ENCODE data around the gene VPS51.

The VPS51 gene

GRCh38 chr11:65095974-65096806 lies at the start of gene VPS51:
VPS51 (plus strand) TSS chr11:65096214; CDS start chr11:65096251, 37 bp downstream.
- peak; percentile 65 to 86 (median 76) for DNase-seq (ENCODE audit: low read depth in 3 of 3)

DNA sequence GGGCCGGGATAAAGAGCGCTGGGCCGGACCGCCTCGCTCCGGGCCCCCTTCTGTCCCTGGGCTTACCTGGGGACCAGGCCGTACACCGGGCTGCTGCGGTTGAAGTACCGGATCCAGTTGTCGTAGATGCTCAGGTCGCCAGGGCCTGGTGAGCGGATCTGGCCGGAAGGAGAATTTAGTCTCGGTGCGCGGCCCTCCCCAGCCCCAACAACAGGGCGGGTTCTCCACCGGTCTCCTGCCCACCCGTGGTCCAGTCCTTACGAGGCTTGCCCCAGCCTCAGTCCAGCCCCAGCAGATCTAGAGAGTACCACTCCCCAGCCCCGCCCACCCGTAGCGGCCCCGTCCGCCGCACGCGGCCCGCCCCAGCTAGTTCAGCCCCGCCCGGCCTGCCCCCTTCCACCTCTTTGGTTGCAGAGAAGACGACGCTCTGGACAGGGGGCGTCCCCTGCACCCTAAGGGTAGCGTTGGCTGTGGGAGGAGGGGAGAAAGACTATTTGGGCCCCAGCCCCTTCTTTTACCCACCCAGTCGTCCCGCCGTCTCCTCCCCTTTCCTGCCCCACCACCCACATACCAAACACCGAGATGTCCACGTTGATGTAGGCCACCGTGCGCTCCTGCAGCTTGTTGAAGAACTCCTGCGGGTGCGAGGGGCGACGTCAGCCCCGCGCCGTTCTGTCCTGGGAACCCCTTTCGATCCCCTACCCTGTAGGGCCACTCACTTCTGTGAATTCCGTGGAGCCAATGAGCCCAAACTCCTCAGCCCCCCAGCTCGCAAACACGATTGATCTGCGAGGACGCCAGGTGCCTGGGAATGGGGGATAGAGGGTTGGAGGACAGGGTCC lies 48.2 kb upstream of the VPS51 start:
- no peak for DNase-seq (ENCODE audit: low read depth in 3 of 3)

- DNase-seq (ENCODE audit: low read depth in 3 of 3) = no peak
Observed at GRCh38 chr11:65051398-65051858, 44.6 kb upstream of the VPS51 start.

DNA sequence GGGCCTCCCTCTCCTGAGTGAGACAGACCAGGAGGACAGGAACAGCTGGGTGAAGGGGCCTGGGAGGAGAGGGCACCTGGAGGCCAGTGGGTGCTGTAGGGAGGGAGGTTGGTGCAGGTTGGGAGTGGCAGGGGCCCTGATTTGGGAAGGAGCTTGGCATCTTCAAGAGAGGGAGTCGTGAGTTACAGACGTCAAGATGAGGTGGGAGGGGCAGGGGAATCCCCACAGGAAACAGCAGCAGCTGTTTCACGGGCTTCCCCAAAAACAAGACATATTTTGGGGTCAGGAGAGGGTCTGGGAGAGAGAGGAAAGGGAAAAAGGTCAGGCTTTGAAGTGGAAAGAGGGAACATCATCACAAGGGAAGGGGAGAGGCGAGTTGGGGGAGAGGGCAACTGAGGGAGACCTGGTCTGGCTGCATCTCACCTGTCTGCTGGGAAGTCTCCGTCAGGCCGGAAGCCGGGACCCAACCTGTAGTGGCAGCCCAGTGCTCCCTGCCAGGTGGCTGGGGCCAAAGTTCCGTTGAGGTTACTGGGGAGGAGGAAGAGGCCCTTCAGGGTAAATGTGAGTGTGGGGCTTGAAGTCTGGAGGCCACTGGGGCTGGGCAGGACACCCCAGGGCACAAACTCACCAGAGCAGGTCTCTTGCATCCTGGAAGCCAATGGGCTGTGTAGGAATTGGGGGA lies 42.0 kb upstream of the VPS51 start:
- no peak for DNase-seq (ENCODE audit: low read depth in 3 of 3)

GRCh38 chr11:65055538-65055937 lies 40.5 kb upstream of the VPS51 start:
- DNase-seq (ENCODE audit: low read depth in 3 of 3) = no peak

DNA sequence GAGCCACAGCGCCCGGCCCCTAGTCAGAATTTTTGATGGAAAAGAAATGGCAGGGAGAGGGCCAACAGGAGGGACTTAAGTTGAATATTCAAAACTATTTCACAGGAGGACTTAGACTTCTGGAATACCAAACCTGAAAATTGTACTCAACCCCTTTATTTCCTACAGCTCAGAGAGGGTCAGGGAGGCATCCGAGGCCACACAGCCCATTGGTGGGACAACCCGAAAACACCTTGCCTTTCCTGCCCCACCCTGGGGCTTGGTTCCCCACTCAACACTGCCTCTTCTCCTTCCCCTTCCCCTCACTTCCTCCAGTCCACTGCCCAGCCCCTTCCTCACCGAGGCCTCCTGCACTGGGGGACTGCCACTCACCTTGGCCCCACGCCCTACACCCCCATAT lies 39.0 kb upstream of the VPS51 start:
- DNase-seq (ENCODE audit: low read depth in 3 of 3) = no peak

GRCh38 chr11:65057526-65057925 lies 38.5 kb upstream of the VPS51 start:
- DNase-seq (ENCODE audit: low read depth in 3 of 3) = no peak

GRCh38 chr11:65058012-65058411 lies 38.0 kb upstream of the VPS51 start:
- no peak for DNase-seq (ENCODE audit: low read depth in 3 of 3)

DNA sequence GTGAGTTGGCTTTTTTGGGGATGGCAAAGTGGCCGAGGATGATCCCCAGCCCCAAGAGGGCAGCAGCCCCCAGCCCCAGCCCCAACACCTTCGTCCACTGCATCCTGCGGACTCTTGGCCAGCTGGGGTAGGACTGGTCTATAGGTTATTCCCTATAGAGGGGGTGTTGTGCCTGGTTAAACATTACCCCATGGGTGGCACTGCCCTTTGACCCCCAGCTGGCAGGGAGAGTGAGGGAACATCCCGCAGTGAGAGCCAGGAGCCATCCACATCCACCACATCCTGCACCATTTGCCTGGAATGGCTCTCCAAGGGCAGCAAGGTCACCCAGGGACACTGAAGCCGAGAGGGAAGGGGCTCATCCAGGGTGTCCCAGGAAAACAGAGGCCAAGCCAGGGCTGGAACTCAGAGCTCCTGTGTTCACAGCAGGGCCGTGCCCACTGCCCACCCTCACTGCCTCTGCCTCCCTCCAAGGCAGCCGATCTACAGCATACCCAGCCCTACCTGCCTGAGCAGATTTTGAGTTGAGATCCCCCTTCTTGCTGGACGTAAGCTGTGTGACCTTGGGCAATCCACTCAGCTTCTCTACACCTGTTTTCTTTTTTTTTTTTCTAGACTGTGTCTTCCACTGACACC lies 37.5 kb upstream of the VPS51 start, which contains the start of gene NAALADL1:
NAALADL1 (minus strand) TSS at position 135 of the 636 bp plus-strand sequence; CDS start at position 103, 32 bp downstream.
- DNase-seq (ENCODE audit: low read depth in 3 of 3) = no peak

GRCh38 chr11:65059523-65059922 lies 36.5 kb upstream of the VPS51 start:
- DNase-seq (ENCODE audit: low read depth in 3 of 3) = no peak

- no peak for DNase-seq (ENCODE audit: low read depth in 3 of 3)
Observed at GRCh38 chr11:65059959-65060824, 35.8 kb upstream of the VPS51 start.

- DNase-seq (ENCODE audit: low read depth in 3 of 3) = no peak
Observed at GRCh38 chr11:65060913-65061408, 35.1 kb upstream of the VPS51 start.

DNA sequence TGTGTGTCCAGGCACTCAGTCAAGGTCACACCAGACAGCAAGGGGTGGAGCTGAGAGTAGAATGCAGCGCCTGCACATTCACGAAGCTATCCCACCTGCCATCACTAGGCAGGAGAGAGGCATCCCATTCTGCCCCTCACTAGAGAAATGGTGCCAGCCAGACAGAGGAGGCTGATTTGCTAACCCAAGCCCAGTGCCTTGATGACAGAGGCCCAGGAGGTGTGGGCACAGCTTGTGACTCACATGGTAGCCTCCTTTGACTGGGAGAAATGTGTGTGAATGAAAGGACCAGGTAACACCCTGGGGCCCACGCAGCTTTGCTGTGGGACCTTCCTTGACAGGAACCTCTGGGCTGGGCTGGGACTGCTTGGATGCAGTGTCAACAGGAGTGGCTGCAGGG lies 32.5 kb upstream of the VPS51 start:
- no peak for DNase-seq (ENCODE audit: low read depth in 3 of 3)

DNA sequence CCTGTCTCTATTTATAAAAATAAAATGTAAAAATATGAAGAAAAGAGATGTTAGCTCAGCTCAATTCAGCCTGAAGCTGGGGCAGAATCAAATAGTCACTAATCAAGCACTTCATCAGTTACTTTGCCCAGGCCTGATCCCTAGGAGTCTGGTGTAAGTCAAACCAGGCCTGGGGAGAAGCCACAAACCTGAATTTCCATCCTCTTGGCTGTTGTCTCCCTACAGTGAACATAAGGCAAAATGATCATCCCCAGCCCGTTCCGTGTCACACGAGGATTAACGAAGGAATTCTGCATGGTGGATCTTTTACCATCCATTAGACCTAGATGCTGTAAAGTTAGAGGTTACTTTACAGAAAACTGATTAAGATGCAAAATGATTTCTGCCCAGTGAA lies 31.2 kb upstream of the VPS51 start:
- no peak for DNase-seq (ENCODE audit: low read depth in 3 of 3)

DNA sequence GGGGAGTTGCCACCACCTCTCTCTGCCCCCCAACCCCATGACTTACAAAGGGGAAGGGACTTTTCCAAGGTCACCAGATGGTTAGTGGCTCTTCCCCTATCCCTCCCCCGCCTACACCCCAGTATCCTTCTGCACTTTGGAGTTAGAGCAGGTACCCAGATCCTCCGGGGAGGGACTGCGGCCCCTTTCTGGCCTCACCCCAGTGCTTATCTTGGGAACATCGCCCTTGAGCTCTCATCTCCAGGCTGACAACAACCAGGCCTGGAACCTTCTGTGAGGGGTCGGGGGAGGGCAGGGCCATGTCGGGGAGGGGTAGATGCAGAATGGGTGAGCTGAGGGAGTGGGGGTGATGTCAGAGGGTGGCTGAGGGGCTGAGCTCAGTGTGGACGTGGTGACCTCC lies 30.2 kb upstream of the VPS51 start:
- DNase-seq (ENCODE audit: low read depth in 3 of 3) = no peak

- DNase-seq (ENCODE audit: low read depth in 3 of 3) = no peak
Observed at GRCh38 chr11:65066315-65066714, 29.7 kb upstream of the VPS51 start.

DNA sequence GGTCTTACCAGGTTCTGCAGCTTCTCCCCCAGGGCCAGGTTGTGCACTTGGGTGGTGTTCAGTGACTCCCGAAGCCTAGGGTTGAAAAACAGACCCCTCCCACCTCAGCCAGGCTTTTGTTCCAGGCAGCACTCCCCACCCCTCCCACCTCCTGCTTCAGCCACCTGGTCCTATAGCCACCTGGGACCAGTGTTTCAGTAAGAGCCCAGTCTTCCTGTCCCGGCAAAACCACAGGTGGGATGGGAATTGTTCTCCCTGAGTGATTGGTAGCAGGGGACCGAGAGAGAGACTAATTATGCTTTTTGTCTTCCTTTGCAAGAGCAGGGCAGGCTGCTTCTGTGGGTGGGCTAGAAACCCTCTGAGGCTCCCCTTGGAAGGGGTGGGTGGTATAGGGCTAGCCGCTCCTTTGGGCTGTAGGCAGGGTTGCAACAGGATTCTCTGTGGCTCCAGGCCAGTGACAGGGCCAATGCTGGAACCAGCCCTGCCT lies 29.2 kb upstream of the VPS51 start:
- no peak for DNase-seq (ENCODE audit: low read depth in 3 of 3)

- DNase-seq (ENCODE audit: low read depth in 3 of 3) = no peak
Observed at GRCh38 chr11:65067446-65067845, 28.6 kb upstream of the VPS51 start.

DNA sequence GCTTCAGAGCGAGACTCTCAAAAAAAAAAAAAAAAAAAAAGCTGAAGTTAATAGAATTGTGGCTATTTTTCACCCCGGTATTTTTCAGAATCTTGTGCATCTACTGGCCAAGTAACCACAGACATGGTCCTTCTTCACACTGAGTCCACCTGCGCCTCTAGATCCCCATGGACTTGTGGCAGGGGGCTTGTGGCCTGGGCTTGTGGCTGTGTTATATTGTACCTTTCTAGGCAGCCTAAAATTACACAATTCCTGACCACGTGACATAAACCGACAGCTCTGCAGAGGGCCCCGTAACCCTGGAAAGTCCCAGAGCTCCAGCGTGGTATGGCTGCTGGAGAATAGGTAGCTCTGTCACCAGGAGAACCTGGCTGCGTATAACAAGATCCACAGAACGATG lies 26.8 kb upstream of the VPS51 start:
- DNase-seq (ENCODE audit: low read depth in 3 of 3) = no peak

DNA sequence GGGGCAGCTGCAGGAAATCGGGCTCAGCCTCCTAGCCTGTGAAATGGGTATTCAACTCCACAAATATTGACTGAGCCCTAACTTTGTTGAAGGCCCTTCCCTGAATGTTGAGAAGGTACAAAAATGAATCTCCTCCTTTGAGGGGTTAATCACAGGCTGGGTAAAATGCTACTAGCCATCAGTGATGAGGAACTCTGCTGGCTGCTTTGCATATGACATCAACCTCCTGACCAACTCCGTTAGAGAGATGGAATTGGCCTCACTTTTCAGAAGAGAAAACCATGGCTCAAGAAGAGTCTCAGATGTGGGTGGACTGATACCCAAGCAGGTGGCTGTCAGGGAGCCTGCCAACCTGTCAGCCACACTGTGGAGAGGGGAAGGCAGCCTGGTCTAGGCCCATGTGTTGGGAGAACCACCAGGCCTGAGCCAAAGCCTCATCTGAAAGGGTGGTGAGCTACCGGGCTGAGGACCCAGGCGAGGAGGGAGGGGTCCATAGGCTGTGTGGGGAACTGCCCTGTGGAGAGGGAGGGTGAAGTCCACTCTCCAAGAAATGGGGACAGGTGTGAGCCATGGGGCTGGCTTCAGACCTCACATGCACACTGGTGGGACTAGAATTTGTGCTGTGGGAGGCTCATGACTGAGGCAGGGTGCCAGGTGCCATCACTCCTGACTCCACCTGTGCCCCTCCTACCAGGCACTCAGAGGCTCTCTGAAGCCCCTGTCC lies 23.9 kb upstream of the VPS51 start:
- no peak for DNase-seq (ENCODE audit: low read depth in 3 of 3)
